ENCODE measurements around the gene SLC6A12.

DNA sequence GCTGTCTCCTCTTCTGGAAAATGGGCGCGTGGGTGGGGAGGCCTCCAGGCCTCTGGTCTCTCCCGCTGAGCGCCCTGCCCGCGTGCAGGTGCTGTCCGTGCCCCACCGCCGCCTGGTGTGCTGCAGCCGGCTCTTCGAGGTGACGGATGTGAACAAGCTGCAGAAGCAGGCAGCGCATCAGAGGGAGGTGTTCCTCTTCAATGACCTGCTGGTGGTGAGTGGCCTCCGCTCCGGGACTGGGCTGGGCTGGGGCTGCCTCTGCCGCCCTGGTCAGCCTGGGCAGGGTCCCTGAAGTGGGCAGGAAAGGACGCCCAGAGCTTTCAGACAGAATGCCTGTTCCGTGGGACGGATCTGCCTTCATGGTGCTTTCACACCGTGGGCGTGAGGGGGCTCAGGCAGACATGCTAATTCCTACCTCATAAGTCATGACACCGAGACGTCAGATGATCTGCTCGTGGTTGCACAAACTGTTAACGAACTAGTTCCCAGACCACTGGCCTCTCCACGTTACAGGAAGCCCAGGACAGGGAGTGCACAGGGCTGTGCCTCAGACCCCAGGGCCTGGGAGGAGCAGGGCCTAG lies 50.5 kb downstream of the SLC6A12 start:
- no peak for TF ChIP-seq EZH2 (IDR thresholded peaks at IDR 0.05; ENCODE audit: low read length, unreplicated experiment)
- TF ChIP-seq, protein P1, sequence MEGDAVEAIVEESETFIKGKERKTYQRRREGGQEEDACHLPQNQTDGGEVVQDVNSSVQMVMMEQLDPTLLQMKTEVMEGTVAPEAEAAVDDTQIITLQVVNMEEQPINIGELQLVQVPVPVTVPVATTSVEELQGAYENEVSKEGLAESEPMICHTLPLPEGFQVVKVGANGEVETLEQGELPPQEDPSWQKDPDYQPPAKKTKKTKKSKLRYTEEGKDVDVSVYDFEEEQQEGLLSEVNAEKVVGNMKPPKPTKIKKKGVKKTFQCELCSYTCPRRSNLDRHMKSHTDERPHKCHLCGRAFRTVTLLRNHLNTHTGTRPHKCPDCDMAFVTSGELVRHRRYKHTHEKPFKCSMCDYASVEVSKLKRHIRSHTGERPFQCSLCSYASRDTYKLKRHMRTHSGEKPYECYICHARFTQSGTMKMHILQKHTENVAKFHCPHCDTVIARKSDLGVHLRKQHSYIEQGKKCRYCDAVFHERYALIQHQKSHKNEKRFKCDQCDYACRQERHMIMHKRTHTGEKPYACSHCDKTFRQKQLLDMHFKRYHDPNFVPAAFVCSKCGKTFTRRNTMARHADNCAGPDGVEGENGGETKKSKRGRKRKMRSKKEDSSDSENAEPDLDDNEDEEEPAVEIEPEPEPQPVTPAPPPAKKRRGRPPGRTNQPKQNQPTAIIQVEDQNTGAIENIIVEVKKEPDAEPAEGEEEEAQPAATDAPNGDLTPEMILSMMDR (conservative IDR thresholded peaks at IDR 0.05; ENCODE audit: low read depth, low read length) = no peak
